Adrenal gland (tissue), 5 donors: ENCODE data around the gene ARMC9.

Experiments
- POLR2A ChIP-seq, 2 donors: fragments of 450-650 bp; IDR thresholded peaks; one replicate each; pipeline ENCODE4 v1.6.1; 2017; ENCODE audit warnings: antibody characterized with exemption in 2 of 2, mild to moderate bottlenecking in 2 of 2, moderate library complexity in 1 of 2
- TF ChIP-seq, protein P1 (sequence below), 6 experiments: fragments of 450-650 bp in 4 of 6; fragments of 200-600 bp in 2 of 6; sonication (generic) in 1 of 6; IDR thresholded peaks; 1 replicate in 5 of 6; 2 replicates in 1 of 6; pipeline versions ENCODE4 v1.5.1 to v1.8.0; 2016 to 2021; ENCODE audit warnings: antibody characterized with exemption in 6 of 6, mild to moderate bottlenecking in 2 of 6, moderate library complexity in 1 of 6
- donor health status: DM: no; HTN: no; CAD: no.

DNA sequence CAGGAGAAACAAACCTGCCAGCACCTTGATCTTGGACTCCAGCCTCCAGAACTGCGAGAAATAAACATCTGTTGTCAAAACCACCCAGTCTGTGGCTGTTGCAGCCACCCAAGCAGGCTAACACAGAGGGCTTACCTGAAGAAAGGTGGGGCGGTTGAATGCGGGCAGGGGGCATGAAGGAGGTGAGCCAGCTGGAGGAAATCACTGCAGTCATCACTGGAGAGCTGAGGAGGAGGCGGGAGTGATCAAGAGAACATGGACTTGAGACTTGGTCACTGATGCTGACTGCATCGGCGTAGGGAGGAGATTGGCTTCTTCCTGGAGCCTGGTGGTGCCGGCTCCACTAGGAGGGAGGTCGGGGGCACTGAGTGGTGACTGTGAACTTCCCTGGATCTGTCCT lies 14.6 kb upstream of the ARMC9 start:
- TF ChIP-seq, protein P1, sequence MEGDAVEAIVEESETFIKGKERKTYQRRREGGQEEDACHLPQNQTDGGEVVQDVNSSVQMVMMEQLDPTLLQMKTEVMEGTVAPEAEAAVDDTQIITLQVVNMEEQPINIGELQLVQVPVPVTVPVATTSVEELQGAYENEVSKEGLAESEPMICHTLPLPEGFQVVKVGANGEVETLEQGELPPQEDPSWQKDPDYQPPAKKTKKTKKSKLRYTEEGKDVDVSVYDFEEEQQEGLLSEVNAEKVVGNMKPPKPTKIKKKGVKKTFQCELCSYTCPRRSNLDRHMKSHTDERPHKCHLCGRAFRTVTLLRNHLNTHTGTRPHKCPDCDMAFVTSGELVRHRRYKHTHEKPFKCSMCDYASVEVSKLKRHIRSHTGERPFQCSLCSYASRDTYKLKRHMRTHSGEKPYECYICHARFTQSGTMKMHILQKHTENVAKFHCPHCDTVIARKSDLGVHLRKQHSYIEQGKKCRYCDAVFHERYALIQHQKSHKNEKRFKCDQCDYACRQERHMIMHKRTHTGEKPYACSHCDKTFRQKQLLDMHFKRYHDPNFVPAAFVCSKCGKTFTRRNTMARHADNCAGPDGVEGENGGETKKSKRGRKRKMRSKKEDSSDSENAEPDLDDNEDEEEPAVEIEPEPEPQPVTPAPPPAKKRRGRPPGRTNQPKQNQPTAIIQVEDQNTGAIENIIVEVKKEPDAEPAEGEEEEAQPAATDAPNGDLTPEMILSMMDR (IDR thresholded peaks at IDR 0.05): no peak
- no peak for TF ChIP-seq POLR2A (IDR thresholded peaks at IDR 0.05)
